SU-DHL-6 (cell line): ENCODE measurements around the gene EGFL8.

Experiments
- CTCF ChIP-seq: fragments of 200-600 bp; sonication (generic); IDR thresholded peaks from one replicate; pipeline ENCODE4 v1.5.1; 2017; ENCODE audit warnings: antibody characterized with exemption, mild to moderate bottlenecking, low read length, moderate library complexity; ENCODE audit not compliant: insufficient read depth, poor library complexity, severe bottlenecking
- EZH2phosphoT487 ChIP-seq: fragments of 200-600 bp; sonication (generic), shearing (Covaris generic); conservative IDR thresholded peaks from 2 replicates; pipeline ENCODE4 v1.6.1; 2018; ENCODE audit warnings: mild to moderate bottlenecking, antibody characterized with exemption, low read length, moderate library complexity, mixed read lengths

DNA sequence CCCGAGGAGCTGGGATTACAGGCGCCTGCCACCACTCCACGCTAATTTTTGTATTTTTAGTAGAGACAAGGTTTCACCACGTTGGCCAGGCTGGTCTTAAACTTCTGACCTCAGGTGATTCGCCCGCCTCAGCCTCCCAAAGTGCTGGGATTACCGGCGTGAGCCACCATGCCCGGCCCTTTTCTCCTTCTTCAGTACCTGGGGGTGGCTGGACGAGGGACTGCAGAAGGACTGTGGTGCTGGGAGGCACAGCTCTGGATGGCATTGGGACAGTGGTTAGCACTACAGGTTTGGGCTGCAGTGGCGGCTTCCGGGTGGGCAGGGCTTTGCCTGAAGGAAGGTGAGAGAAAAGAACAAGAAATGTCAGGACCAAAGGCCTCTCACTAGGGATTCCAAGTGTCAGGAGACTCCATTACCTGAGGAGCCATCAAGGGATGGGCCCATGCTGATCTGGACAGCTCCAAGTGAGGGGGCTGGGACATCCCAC, 43.8 kb upstream of the EGFL8 start:
- no peak for TF ChIP-seq EZH2phosphoT487
- no peak for TF ChIP-seq CTCF
